ELR (cell line): Measurements from ENCODE around the gene CPNE5.

ENCODE experiments used
- DNase-seq: peaks from one replicate; pipeline ENCODE4 v3.0.0-alpha.2; 2015; ENCODE audit warnings: low read depth

The CPNE5 gene

GRCh38 chr6:36838896-36839748 lies at the start of gene CPNE5:
Gene CPNE5 (minus strand): TSS chr6:36839444. CDS start chr6:36839377, 67 bp downstream.
- no peak for DNase-seq

GRCh38 chr6:36888115-36888643 lies 48.9 kb upstream of the CPNE5 start:
- DNase-seq, result no peak

GRCh38 chr6:36886950-36887618 lies 47.8 kb upstream of the CPNE5 start:
- no peak for DNase-seq

- DNase-seq, result peak; percentile 99
Measured at GRCh38 chr6:36885461-36886401, 46.5 kb upstream of the CPNE5 start, which contains the start of gene C6orf89. Gene C6orf89 (plus strand): TSS chr6:36885952. CDS start chr6:36899445, 13,493 bp downstream.

- no peak for DNase-seq
Measured at GRCh38 chr6:36884610-36885009, 45.4 kb upstream of the CPNE5 start.

DNA sequence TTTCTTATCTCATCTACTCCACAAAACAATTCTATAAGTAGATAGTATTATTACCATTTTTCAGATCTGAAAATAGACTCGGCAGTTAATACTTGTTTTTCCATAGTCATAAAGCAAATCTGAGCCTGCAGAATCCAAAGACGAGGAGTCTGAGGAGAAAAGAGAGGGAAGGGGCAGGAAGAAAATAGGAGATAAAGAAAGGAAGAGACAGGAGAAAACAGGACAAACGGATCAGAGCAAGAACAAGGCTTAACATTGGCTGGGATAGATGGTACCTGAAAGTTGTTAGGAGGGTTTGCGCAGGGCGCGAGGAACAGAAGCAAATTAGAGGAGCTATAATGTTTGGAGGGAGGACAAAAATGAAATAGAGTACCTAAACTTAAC lies 36.0 kb upstream of the CPNE5 start:
- DNase-seq, result no peak

DNA sequence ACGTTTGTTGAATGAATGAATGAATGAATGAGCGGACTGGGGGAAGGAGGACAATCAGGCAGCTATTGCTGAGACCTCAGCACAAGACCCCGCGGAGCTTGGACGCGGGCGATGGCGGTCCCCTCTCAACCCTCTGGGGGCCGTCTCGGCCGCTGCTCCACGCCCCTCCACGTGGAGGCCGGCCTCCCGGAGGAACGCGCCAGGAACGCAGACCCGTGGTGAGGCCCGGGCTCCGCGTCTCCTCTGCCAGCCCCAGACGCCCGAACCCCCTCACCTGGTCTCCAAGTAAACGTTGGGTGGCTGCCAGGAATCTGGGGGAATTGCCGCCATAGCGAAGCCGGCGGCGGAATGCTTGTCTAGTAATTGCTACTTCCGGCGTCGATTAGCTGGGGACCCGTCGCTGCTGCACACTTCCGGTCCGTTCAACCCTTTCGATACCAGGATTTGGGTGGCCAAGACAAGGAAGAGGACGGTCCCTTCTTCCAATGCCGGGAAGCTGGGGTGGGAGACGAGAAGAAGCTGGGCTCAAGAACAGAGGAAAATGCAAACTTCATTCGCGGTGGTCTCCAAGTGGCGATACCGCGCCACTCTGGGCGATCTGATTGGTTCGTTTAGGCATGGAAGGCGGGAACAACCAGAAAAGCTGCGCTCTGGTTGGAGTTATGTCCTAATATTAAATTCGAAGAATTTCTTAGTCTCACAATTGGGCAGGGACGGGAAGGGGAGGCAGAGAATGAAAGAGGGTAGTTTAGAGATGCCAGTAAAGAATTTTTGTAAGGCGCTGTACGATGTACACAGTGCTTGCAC lies 35.4 kb upstream of the CPNE5 start, which contains the start of gene PPIL1:
PPIL1 (minus strand) TSS at position 361 of the 807 bp plus-strand sequence; CDS start at position 330, 31 bp downstream.
- peak; percentile 95 for DNase-seq

GRCh38 chr6:36873612-36874442 lies 34.6 kb upstream of the CPNE5 start:
- DNase-seq, result peak; percentile 33

GRCh38 chr6:36873115-36873514 lies 33.9 kb upstream of the CPNE5 start:
- no peak for DNase-seq

- no peak for DNase-seq
Measured at GRCh38 chr6:36871686-36872085, 32.4 kb upstream of the CPNE5 start.

- no peak for DNase-seq
Measured at GRCh38 chr6:36867471-36868224, 28.4 kb upstream of the CPNE5 start.

DNA sequence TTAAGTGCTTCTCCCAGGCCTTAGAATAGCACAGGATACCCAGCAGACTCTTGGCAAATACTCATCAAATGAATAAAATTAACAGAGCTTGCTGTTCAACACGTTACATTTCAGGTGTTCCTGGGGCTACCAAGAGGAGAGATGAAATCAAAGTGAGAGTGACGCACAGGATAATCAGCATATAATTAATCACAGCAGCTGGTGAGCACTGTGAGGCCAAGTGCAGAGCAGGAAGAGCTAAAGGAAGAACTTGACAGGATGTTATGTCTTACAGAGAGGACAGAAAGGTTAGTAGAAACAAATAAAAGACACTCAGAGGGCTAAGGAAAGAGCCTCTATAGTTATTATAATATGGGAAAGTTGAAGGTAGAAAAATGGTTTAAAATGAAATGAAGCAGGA lies 26.6 kb upstream of the CPNE5 start:
- DNase-seq, result no peak

- no peak for DNase-seq
Measured at GRCh38 chr6:36863670-36864540, 24.7 kb upstream of the CPNE5 start.

- no peak for DNase-seq
Measured at GRCh38 chr6:36862848-36863382, 23.7 kb upstream of the CPNE5 start.

- no peak for DNase-seq
Measured at GRCh38 chr6:36862164-36862847, 23.1 kb upstream of the CPNE5 start.

DNA sequence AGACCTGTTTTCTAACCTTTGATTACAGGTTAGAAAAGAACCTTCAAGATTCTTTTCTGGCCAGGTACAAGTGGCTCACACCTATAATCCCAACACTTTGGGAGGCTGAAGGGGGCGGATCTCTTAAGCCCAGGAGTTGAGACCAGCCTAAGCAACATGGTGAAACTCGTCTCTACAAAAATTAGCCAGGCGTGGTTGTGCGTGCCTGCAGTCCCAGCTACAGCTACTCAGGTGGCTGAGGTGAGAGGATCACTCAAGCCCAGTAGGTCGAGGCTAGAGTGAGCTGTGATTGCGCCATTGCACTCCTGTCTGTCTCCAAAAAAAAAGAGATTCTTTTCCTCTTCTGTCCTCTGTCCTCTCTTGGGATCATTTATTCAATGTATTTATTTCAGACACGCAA lies 20.9 kb upstream of the CPNE5 start:
- no peak for DNase-seq

DNA sequence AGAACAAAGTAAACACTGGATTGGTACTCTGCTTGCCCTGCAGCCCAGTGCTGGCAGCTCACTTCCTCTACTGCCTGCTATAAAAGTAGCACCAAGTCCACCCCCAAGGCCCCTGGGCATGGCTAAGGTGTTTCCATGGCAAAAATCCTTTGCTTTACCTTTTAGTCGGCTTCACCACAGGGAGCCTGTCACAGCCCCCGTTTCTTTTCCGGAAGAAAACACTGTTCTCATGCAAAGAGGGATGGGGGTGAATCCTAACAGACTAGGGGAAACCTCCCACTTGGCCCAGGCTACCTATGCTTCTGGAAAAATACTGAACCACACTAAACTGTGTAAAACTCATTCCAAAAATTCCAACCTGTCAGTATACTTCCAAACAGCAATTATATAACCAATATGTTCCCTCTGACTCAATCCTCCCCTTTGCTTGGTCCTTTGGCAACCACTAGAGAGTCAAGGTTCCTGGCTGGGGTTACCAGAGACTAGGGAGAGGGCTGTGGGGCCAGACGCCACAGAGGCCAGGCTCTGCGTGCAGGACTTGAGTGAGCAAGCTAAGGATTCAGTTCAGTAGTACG lies 19.2 kb upstream of the CPNE5 start:
- no peak for DNase-seq
